ENCODE data around the gene PLK1.
A peak's percentile ranks its signal among the peaks of the same experiment; 100 is the strongest.
"Not testable (repeated sequence)": the region's sequence is repeated elsewhere in the genome, so short reads cannot be mapped to it uniquely, and the experiment has no call there.

The PLK1 gene

DNA sequence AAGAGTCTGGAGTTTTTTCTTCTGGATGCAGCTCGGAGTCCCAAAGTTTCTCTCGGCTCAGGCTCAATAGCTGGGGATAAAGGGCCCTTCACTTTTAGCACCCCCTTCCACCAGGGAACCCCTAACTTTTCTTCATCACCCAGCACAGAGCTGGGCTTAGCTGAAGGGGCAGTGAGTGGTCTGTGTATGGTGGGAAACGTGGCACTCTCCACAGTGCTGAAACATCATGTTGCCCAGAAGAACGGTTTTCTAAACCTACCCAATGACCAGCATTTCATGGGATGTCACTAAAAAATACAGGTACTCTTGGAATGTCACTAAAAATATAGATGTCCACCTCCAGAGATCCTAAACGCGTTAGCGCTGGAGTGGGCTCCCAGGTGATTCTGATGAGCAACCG lies 22.4 kb downstream of the PLK1 start:
- H3K27ac ChIP-seq (ENCODE audit: low read depth, low read length) = no peak overlapping the region
- H3K27me3 ChIP-seq (ENCODE audit: control insufficient read depth, insufficient read depth, low read length) = no peaks in the 10 kb centered on the region

GRCh38 chr16:23702951-23703350 lies 24.3 kb downstream of the PLK1 start:
- Histone ChIP-seq H3K27me3 (ENCODE audit: control insufficient read depth, insufficient read depth, low read length) (no peaks in the 10 kb centered on the region), H3K4me3 (ENCODE audit: low read length) (no peak overlapping the region), H3K27ac (ENCODE audit: low read depth, low read length) (no peak overlapping the region), H3K36me3 (ENCODE audit: control insufficient read depth, insufficient read depth, low read length) (no peaks in the 10 kb centered on the region), H3K4me1 (ENCODE audit: control insufficient read depth, insufficient read depth, low read length) (no peaks in the 10 kb centered on the region), H3K9ac (ENCODE audit: low read length) (no peak overlapping the region)

More for the DNA sequence above, 22.4 kb downstream of the PLK1 start:
- H3K36me3 ChIP-seq (ENCODE audit: control insufficient read depth, insufficient read depth, low read length) = no peaks in the 10 kb centered on the region
- H3K4me1 ChIP-seq (ENCODE audit: control insufficient read depth, insufficient read depth, low read length) = no peaks in the 10 kb centered on the region
- no peak overlapping the region for H3K4me3 ChIP-seq (ENCODE audit: low read length)
- no peak overlapping the region for H3K9ac ChIP-seq (ENCODE audit: low read length)

DNA sequence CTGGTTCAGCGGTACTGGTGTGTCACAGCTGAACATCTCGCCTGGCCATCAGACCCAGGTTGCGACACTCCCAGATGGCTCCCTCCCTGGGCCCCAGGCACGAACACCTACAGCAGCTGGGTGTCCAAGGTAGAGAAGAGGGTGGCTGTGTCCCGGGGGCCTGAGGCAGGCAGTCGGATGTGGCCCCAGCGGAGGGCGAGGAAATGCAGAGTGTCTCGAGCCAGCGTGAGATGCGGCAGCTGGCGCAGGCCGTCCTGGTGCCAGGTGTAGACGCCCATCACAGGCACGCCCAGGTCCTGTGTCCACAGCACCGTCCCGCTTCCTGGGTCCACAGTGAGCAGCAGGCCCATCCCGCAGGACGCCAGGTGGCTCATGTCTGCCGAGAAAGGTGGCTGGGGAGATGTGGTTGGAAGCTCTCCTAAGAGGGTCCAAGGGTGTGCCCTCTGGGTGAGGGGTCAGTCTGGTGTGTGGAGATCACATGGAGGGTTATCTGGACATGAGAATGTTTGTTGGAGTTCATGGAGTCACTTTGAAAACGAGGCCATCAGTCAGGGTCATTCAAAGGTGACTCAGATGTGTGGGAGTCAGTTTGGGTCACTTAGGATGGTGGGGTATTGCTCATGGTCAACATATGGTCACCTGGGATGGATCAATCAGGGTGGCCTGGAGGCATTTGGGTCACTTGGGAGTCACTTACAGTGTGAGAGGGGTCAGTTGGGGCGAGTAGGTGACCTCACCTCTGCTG lies 26.3 kb downstream of the PLK1 start:
- Histone ChIP-seq H3K4me3 (ENCODE audit: low read length) (no peak overlapping the region), H3K27ac (ENCODE audit: low read depth, low read length) (no peak overlapping the region), H3K27me3 (ENCODE audit: control insufficient read depth, insufficient read depth, low read length) (no peaks in the 10 kb centered on the region), H3K4me1 (ENCODE audit: control insufficient read depth, insufficient read depth, low read length) (no peaks in the 10 kb centered on the region), H3K9ac (ENCODE audit: low read length) (no peak overlapping the region), H3K36me3 (ENCODE audit: control insufficient read depth, insufficient read depth, low read length) (peaks cover 2% of the 10 kb centered on the region)

- Histone ChIP-seq H3K27ac (ENCODE audit: low read depth, low read length) (no peak overlapping the region), H3K27me3 (ENCODE audit: control insufficient read depth, insufficient read depth, low read length) (no peaks in the 10 kb centered on the region), H3K36me3 (ENCODE audit: control insufficient read depth, insufficient read depth, low read length) (peaks cover 3% of the 10 kb centered on the region), H3K9ac (ENCODE audit: low read length) (no peak overlapping the region), H3K4me3 (ENCODE audit: low read length) (no peak overlapping the region), H3K4me1 (ENCODE audit: control insufficient read depth, insufficient read depth, low read length) (no peaks in the 10 kb centered on the region)
These were observed 26.8 kb downstream of the PLK1 start for GRCh38 chr16:23705517-23705902.

DNA sequence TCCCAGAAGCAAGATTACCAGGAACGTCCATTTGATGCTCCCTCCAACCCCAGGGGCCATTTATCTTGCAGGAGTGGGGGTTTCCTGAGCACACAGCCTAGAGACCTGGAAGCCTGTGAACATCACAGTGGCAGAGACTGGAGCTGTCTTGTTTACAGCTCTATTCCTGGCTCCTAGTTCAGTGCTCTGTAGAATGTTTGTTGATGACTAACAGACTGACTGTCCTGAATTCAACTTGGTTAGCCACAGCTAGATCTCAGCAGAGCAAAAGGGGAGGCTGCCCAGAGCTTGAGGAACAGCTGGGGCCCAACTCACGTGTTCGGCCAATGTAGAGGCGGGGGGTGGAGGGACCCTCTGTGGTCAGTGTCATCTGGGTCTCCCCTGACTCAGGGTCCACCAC lies 27.8 kb downstream of the PLK1 start:
- no peaks in the 10 kb centered on the region for H3K4me1 ChIP-seq (ENCODE audit: control insufficient read depth, insufficient read depth, low read length)
- H3K9ac ChIP-seq (ENCODE audit: low read length) = no peak overlapping the region
- no peak overlapping the region for H3K4me3 ChIP-seq (ENCODE audit: low read length)
- H3K27me3 ChIP-seq (ENCODE audit: control insufficient read depth, insufficient read depth, low read length) = no peaks in the 10 kb centered on the region
- H3K27ac ChIP-seq (ENCODE audit: low read depth, low read length) = no peak overlapping the region
- H3K36me3 ChIP-seq (ENCODE audit: control insufficient read depth, insufficient read depth, low read length) = peaks cover 3% of the 10 kb centered on the region

DNA sequence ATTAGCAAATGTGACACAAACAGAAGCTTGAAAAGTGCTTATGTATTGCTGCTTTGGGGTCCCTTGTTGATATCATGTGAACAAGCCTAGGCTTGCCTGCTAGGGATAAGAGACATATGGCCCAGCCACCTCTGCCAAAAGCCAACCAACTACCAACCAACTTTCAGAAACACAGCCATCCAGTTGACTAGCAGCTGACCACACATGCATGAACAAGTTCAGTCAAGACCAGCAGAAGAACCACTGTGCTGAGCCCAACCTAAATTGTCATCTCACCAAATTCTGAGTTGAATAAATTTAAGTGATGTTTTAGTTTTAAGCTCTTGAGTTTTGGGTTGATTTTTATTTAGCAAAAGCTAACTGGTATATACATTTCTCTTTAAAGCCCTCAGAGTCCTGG lies 30.8 kb downstream of the PLK1 start:
- peaks cover 3% of the 10 kb centered on the region for H3K36me3 ChIP-seq (ENCODE audit: control insufficient read depth, insufficient read depth, low read length)
- no peak overlapping the region for H3K9ac ChIP-seq (ENCODE audit: low read length)
- H3K27me3 ChIP-seq (ENCODE audit: control insufficient read depth, insufficient read depth, low read length) = no peaks in the 10 kb centered on the region
- H3K4me1 ChIP-seq (ENCODE audit: control insufficient read depth, insufficient read depth, low read length) = no peaks in the 10 kb centered on the region
- no peak overlapping the region for H3K4me3 ChIP-seq (ENCODE audit: low read length)
- H3K27ac ChIP-seq (ENCODE audit: low read depth, low read length) = no peak overlapping the region

DNA sequence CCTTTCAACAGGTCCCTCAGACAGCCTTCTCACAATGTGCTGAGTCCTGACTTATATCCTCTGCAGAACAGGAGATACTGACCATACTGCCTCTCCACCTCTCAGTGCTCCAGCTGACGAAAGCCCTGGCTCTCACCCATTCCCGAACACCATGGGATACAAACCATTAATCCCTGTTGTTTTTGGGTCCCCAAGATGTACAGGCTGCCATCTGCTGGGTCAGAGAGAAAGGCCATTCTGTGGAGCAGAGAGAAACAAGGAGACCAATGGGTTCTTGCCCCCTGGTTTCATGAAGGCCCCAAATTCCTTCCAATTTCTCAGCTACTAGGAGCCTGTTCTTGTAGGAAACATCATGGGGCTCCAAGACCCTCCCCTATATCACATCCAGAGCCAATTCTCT lies 31.3 kb downstream of the PLK1 start:
- Histone ChIP-seq H3K36me3 (ENCODE audit: control insufficient read depth, insufficient read depth, low read length) (peaks cover 3% of the 10 kb centered on the region), H3K9ac (ENCODE audit: low read length) (no peak overlapping the region), H3K4me3 (ENCODE audit: low read length) (no peak overlapping the region), H3K27me3 (ENCODE audit: control insufficient read depth, insufficient read depth, low read length) (no peaks in the 10 kb centered on the region), H3K4me1 (ENCODE audit: control insufficient read depth, insufficient read depth, low read length) (no peaks in the 10 kb centered on the region), H3K27ac (ENCODE audit: low read depth, low read length) (no peak overlapping the region)

- peaks cover 3% of the 10 kb centered on the region for H3K36me3 ChIP-seq (ENCODE audit: control insufficient read depth, insufficient read depth, low read length)
- no peak overlapping the region for H3K4me3 ChIP-seq (ENCODE audit: low read length)
- H3K4me1 ChIP-seq (ENCODE audit: control insufficient read depth, insufficient read depth, low read length) = no peaks in the 10 kb centered on the region
- no peak overlapping the region for H3K27ac ChIP-seq (ENCODE audit: low read depth, low read length)
- H3K9ac ChIP-seq (ENCODE audit: low read length) = no peak overlapping the region
- no peaks in the 10 kb centered on the region for H3K27me3 ChIP-seq (ENCODE audit: control insufficient read depth, insufficient read depth, low read length)
These were observed 31.8 kb downstream of the PLK1 start for GRCh38 chr16:23710504-23710903.

GRCh38 chr16:23711785-23712184 lies 33.1 kb downstream of the PLK1 start:
- no peaks in the 10 kb centered on the region for H3K27me3 ChIP-seq (ENCODE audit: control insufficient read depth, insufficient read depth, low read length)
- no peak overlapping the region for H3K9ac ChIP-seq (ENCODE audit: low read length)
- peaks cover 3% of the 10 kb centered on the region for H3K36me3 ChIP-seq (ENCODE audit: control insufficient read depth, insufficient read depth, low read length)
- peak overlapping the region; percentile 33 for H3K4me3 ChIP-seq (ENCODE audit: low read length)
- no peak overlapping the region for H3K27ac ChIP-seq (ENCODE audit: low read depth, low read length)
- H3K4me1 ChIP-seq (ENCODE audit: control insufficient read depth, insufficient read depth, low read length) = no peaks in the 10 kb centered on the region

GRCh38 chr16:23712976-23713375 lies 34.3 kb downstream of the PLK1 start, which contains the start of gene ERN2:
Gene ERN2, minus strand, starts transcription at chr16:23713222. Its CDS starts 35 bp downstream, at chr16:23713187.
- peaks cover 3% of the 10 kb centered on the region for H3K36me3 ChIP-seq (ENCODE audit: control insufficient read depth, insufficient read depth, low read length)
- peak within 1 kb of the TSS; percentile 14 for H3K4me3 ChIP-seq (ENCODE audit: low read length)
- H3K9ac ChIP-seq (ENCODE audit: low read length) = no peak within 1 kb of the TSS
- no peaks in the 10 kb centered on the region for H3K4me1 ChIP-seq (ENCODE audit: control insufficient read depth, insufficient read depth, low read length)
- no peaks in the 10 kb centered on the region for H3K27me3 ChIP-seq (ENCODE audit: control insufficient read depth, insufficient read depth, low read length)
- no peak within 1 kb of the TSS for H3K27ac ChIP-seq (ENCODE audit: low read depth, low read length)

GRCh38 chr16:23716484-23716883 lies 37.8 kb downstream of the PLK1 start:
- Histone ChIP-seq H3K36me3 (ENCODE audit: control insufficient read depth, insufficient read depth, low read length) (no peaks in the 10 kb centered on the region), H3K27me3 (ENCODE audit: control insufficient read depth, insufficient read depth, low read length) (no peaks in the 10 kb centered on the region), H3K4me3 (ENCODE audit: low read length) (no peak overlapping the region), H3K4me1 (ENCODE audit: control insufficient read depth, insufficient read depth, low read length) (no peaks in the 10 kb centered on the region), H3K27ac (ENCODE audit: low read depth, low read length) (no peak overlapping the region), H3K9ac (ENCODE audit: low read length) (no peak overlapping the region)

DNA sequence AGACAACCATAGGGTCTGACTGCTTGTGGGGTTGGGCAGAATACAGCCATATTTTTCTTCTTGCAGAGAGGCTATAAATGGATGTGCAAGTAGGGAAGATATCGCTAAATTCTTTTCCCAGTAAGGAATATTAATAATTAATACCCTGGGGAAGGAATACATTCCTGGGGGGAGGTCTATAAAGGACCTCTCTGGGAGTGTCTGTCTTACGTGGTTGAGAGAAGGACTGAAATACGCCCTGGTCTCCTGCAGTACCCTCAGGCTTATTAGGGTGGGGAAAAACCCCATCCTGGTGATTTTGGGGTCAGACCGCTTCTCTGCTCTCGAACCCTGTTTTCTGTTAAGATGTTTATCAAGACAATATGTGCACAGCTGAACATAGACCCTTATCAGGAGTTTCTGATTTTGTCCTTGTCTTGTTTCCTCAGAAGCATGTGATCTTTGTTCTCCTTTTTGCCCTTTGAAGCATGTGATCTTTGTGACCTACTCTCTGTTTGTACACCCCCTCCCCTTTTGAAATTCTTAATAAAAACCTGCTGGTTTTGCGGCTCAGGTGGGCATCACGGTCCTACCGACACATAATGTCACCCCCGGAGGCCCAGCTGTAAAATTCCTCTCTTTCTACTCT lies 44.0 kb downstream of the PLK1 start:
- not testable (repeated sequence) for H3K27ac ChIP-seq (ENCODE audit: low read depth, low read length); H3K36me3 ChIP-seq (ENCODE audit: control insufficient read depth, insufficient read depth, low read length); H3K4me3 ChIP-seq (ENCODE audit: low read length); H3K4me1 ChIP-seq (ENCODE audit: control insufficient read depth, insufficient read depth, low read length); H3K9ac ChIP-seq (ENCODE audit: low read length); H3K27me3 ChIP-seq (ENCODE audit: control insufficient read depth, insufficient read depth, low read length)
